ENCODE results near the gene BACE1-AS. TPM values are rescaled to one million over a fixed set of nuclear protein-coding genes. Genes with fewer than 3 reads are reported as not detected.
"Not testable (repeated sequence)": the region's sequence is repeated elsewhere in the genome, so short reads cannot be mapped to it uniquely, and the experiment has no call there.

The BACE1-AS gene
- total RNA-seq, 3 donors from 2014 or later (not counting 1 experiment from before 2014, with no cell fraction given), result 2.1 to 4.1 (median 2.4) TPM

- Mint-ChIP-seq H3K36me3 (no peaks in the 10 kb centered on the region), H3K27ac (no peak overlapping the region), H3K4me3 (no peak overlapping the region), H3K9me3 (no peaks in the 10 kb centered on the region), H3K4me1 (no peaks in the 10 kb centered on the region), H3K27me3 (ENCODE audit: low read depth in 2 of 2) (no peaks in the 10 kb centered on the region)
- TF ChIP-seq, protein P1, sequence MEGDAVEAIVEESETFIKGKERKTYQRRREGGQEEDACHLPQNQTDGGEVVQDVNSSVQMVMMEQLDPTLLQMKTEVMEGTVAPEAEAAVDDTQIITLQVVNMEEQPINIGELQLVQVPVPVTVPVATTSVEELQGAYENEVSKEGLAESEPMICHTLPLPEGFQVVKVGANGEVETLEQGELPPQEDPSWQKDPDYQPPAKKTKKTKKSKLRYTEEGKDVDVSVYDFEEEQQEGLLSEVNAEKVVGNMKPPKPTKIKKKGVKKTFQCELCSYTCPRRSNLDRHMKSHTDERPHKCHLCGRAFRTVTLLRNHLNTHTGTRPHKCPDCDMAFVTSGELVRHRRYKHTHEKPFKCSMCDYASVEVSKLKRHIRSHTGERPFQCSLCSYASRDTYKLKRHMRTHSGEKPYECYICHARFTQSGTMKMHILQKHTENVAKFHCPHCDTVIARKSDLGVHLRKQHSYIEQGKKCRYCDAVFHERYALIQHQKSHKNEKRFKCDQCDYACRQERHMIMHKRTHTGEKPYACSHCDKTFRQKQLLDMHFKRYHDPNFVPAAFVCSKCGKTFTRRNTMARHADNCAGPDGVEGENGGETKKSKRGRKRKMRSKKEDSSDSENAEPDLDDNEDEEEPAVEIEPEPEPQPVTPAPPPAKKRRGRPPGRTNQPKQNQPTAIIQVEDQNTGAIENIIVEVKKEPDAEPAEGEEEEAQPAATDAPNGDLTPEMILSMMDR (IDR thresholded peaks at IDR 0.05), result no peak
- H3K27me3 ChIP-seq (ENCODE audit: control insufficient read depth, insufficient read depth, low read length), result no peaks in the 10 kb centered on the region
- no peak for DNase-seq
- H3K4me1 ChIP-seq (ENCODE audit: control insufficient read depth, insufficient read depth, low read length), result no peaks in the 10 kb centered on the region
- intact Hi-C loops (cut with micrococcal nuclease), result no loop called here
- H3K9me3 ChIP-seq (ENCODE audit: control insufficient read depth, insufficient read depth, low read length), result no peaks in the 10 kb centered on the region
- no peak overlapping the region for H3K27ac ChIP-seq (ENCODE audit: low read length)
- no peak overlapping the region for H3K4me3 ChIP-seq (ENCODE audit: low read length)
- no peak for ATAC-seq
- H3K36me3 ChIP-seq (ENCODE audit: control insufficient read depth, insufficient read depth, low read length), result peaks cover 11% of the 10 kb centered on the region
- WGBS (ENCODE audit: insufficient coverage), result 92% methylated on average over 2 of the region's 3 CpGs
These were observed 35.2 kb upstream of the BACE1-AS start for GRCh38 chr11:117255966-117256365.

DNA sequence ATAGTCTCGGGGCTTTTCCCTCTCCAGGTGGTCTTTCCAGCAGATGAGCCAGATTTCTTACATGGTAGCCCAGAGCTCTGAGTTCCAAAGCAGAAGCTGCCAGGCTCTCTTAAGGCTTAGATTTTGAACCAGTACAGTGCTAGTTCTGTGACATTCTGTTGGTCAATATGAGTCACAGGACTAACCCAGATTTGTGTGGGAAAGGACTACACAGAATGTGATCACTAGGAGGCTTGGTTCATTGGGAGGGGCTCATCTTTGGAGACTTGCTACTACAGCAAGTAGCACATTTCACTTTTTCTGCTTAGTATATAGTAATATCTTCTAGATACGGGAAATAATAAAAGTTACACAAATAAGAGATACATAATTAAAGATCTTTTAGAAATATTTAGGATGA is 34.6 kb upstream of the BACE1-AS start:
- Histone ChIP-seq H3K27me3 (ENCODE audit: control insufficient read depth, insufficient read depth, low read length) (no peaks in the 10 kb centered on the region), H3K36me3 (ENCODE audit: control insufficient read depth, insufficient read depth, low read length) (peaks cover 11% of the 10 kb centered on the region), H3K4me1 (ENCODE audit: control insufficient read depth, insufficient read depth, low read length) (no peaks in the 10 kb centered on the region), H3K4me3 (ENCODE audit: low read length) (no peak overlapping the region), H3K9me3 (ENCODE audit: control insufficient read depth, insufficient read depth, low read length) (no peaks in the 10 kb centered on the region), H3K27ac (ENCODE audit: low read length) (no peak overlapping the region)
- 88% methylated on average over 1 of the region's 2 CpGs for WGBS (ENCODE audit: insufficient coverage)
- Mint-ChIP-seq H3K9me3 (no peaks in the 10 kb centered on the region), H3K4me3 (no peak overlapping the region), H3K4me1 (no peaks in the 10 kb centered on the region), H3K36me3 (no peaks in the 10 kb centered on the region), H3K27ac (no peak overlapping the region), H3K27me3 (ENCODE audit: low read depth in 2 of 2) (no peaks in the 10 kb centered on the region)
- DNase-seq, result no peak
- TF ChIP-seq, protein P1 (IDR thresholded peaks at IDR 0.05), result no peak
- intact Hi-C loops (cut with micrococcal nuclease), result no loop called here
- ATAC-seq, result no peak

DNA sequence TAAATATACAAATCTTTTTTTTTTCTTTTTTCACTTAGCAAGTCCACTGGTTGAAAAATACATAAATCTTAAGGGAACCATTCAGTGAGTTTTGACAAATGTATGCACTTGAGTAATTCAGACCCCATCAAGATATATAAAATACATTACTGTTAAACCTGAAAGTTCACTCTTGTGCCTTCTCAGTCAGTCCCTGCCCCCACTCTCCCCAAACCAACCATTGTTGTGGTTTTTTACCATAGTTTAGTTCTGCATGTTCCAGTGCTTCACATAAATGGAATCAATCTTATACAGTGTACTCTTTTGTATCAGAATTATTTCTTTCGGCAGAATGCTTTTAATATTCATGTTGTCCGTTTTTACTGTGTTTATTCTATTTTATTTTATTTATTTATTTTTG is 32.6 kb upstream of the BACE1-AS start:
- no peaks in the 10 kb centered on the region for H3K4me1 ChIP-seq (ENCODE audit: control insufficient read depth, insufficient read depth, low read length)
- no peaks in the 10 kb centered on the region for H3K4me1 Mint-ChIP-seq
- H3K36me3 ChIP-seq (ENCODE audit: control insufficient read depth, insufficient read depth, low read length), result peaks cover 12% of the 10 kb centered on the region
- no peaks in the 10 kb centered on the region for H3K9me3 Mint-ChIP-seq
- no peaks in the 10 kb centered on the region for H3K36me3 Mint-ChIP-seq
- H3K27me3 Mint-ChIP-seq (ENCODE audit: low read depth in 2 of 2), result no peaks in the 10 kb centered on the region
- H3K9me3 ChIP-seq (ENCODE audit: control insufficient read depth, insufficient read depth, low read length), result no peaks in the 10 kb centered on the region
- no peak overlapping the region for H3K4me3 ChIP-seq (ENCODE audit: low read length)
- no peaks in the 10 kb centered on the region for H3K27me3 ChIP-seq (ENCODE audit: control insufficient read depth, insufficient read depth, low read length)
- no peak overlapping the region for H3K4me3 Mint-ChIP-seq
- DNase-seq (no peak), ATAC-seq (no peak)
- WGBS (ENCODE audit: insufficient coverage), result no CpG with 5 or more reads among the region's 2 CpGs
- TF ChIP-seq, protein P1 (IDR thresholded peaks at IDR 0.05), result no peak
- intact Hi-C loops (cut with micrococcal nuclease), result no loop called here
- H3K27ac Mint-ChIP-seq, result no peak overlapping the region
- H3K27ac ChIP-seq (ENCODE audit: low read length), result no peak overlapping the region

- H3K4me3 ChIP-seq (ENCODE audit: low read length), result no peak overlapping the region
- TF ChIP-seq, protein P1 (IDR thresholded peaks at IDR 0.05), result no peak
- no peaks in the 10 kb centered on the region for H3K9me3 ChIP-seq (ENCODE audit: control insufficient read depth, insufficient read depth, low read length)
- H3K4me1 ChIP-seq (ENCODE audit: control insufficient read depth, insufficient read depth, low read length), result no peaks in the 10 kb centered on the region
- H3K36me3 ChIP-seq (ENCODE audit: control insufficient read depth, insufficient read depth, low read length), result peaks cover 9% of the 10 kb centered on the region
- Mint-ChIP-seq H3K27me3 (ENCODE audit: low read depth in 2 of 2) (no peaks in the 10 kb centered on the region), H3K36me3 (no peaks in the 10 kb centered on the region), H3K4me1 (no peaks in the 10 kb centered on the region), H3K27ac (no peak overlapping the region), H3K4me3 (no peak overlapping the region), H3K9me3 (no peaks in the 10 kb centered on the region)
- no CpG with 5 or more reads among the region's 1 CpG for WGBS (ENCODE audit: insufficient coverage)
- DNase-seq (no peak), ATAC-seq (no peak)
- intact Hi-C loops (cut with micrococcal nuclease), result no loop called here
- H3K27me3 ChIP-seq (ENCODE audit: control insufficient read depth, insufficient read depth, low read length), result no peaks in the 10 kb centered on the region
- no peak overlapping the region for H3K27ac ChIP-seq (ENCODE audit: low read length)
These were observed 31.7 kb upstream of the BACE1-AS start for GRCh38 chr11:117259417-117259816.

DNA sequence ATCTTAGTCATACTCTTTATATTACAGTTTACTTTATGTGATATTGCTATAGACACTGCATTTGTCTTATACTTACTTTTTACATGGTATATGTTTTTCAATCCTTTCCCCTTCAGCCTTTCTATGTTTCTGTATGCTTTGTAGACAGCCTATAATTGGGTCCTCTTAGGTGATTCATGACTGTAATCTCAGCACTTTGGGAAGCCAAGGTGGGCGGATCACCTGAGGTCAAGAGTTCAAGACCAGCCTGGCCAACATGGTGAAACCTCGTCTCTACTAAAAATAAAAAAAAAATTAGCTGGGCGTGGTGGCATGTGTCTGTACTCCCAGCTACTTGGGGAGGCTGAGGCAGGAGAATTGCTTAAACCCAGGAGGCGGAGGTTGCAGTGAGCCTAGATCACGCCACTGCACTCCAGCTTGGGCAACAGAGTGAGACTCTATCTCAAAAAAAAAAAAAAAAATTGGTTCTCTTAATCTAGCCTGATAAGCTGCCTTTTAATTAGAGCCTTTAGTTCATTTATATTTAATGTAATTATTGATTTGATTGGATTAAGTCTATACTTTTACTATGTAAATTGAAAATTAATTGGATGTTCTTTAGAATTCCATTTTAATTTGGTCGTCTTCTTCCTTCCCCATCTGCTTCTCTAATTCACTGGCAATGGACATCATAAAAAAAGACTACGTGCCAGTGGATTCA is 26.4 kb upstream of the BACE1-AS start:
- H3K27ac Mint-ChIP-seq; H3K27ac ChIP-seq (ENCODE audit: low read length); H3K27me3 Mint-ChIP-seq (ENCODE audit: low read depth in 2 of 2); H3K9me3 Mint-ChIP-seq; H3K4me1 ChIP-seq (ENCODE audit: control insufficient read depth, insufficient read depth, low read length); H3K9me3 ChIP-seq (ENCODE audit: control insufficient read depth, insufficient read depth, low read length); H3K4me1 Mint-ChIP-seq; H3K27me3 ChIP-seq (ENCODE audit: control insufficient read depth, insufficient read depth, low read length); intact Hi-C loops (cut with micrococcal nuclease); H3K36me3 Mint-ChIP-seq; DNase-seq; ATAC-seq; H3K4me3 ChIP-seq (ENCODE audit: low read length); H3K4me3 Mint-ChIP-seq: not testable (repeated sequence)
- WGBS (ENCODE audit: insufficient coverage), result 97% methylated on average over 6 of the region's 7 CpGs
- peaks cover 11% of the 10 kb centered on the region for H3K36me3 ChIP-seq (ENCODE audit: control insufficient read depth, insufficient read depth, low read length)
